IPS-18c (cell line): ENCODE results near the gene MILR1.
"Not testable (repeated sequence)": the region's sequence is repeated elsewhere in the genome, so short reads cannot be mapped to it uniquely, and the experiment has no call there.

Experiments used
- H3K4me3 ChIP-seq: 2 replicates; pipeline ENCODE4 v1.7.0; 2013; ENCODE audit warnings: low read depth, mild to moderate bottlenecking, low read length, moderate library complexity; ENCODE audit not compliant: insufficient read depth
- H3K9me3 ChIP-seq: one replicate; pipeline ENCODE4 v1.6.1; 2013; ENCODE audit warnings: mild to moderate bottlenecking, low read length, moderate library complexity; ENCODE audit not compliant: control insufficient read depth, insufficient read depth

MILR1 gene

DNA sequence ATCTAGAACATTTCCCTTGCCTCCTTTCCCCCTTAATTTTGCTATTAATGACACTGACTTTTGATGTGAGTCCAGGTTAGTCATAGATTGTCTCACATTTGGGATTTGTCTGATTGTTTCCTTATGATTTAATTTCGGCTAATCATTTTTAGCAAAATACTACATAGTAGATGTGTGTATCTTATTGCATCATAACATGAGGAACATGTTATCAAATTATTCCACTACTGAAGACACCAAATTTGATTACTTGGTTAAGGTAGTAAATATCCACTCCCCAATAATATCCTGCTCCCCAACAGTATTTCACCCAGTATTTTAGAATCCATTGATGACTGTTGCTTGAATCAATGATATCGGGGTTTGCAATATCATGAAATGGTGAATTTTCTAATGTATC is 45.2 kb downstream of the MILR1 start:
- Histone ChIP-seq H3K9me3 (no peaks in the 10 kb centered on the region), H3K4me3 (no peak overlapping the region)

DNA sequence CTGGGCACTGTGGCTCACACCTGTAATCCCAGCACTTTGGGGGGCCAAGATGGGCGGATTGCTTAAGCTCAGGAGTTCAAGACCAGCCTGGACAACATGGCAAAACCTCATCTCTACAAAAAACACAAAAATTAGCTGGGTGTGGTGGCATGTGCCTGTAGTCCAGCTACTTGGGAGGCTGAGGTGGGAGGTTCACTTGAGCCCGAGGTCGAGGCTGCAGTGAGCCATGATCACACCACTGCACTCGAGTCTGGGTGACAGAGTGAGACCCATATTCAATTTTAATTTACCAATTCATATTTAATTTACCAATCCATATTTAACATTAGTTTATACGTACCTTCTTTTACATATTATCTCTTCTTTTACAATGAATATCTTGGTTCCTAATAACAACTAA is 46.4 kb downstream of the MILR1 start:
- peak overlapping the region; percentile 74; the same call in 1 of the 2 replicates for H3K4me3 ChIP-seq
- H3K9me3 ChIP-seq: not testable (repeated sequence)

DNA sequence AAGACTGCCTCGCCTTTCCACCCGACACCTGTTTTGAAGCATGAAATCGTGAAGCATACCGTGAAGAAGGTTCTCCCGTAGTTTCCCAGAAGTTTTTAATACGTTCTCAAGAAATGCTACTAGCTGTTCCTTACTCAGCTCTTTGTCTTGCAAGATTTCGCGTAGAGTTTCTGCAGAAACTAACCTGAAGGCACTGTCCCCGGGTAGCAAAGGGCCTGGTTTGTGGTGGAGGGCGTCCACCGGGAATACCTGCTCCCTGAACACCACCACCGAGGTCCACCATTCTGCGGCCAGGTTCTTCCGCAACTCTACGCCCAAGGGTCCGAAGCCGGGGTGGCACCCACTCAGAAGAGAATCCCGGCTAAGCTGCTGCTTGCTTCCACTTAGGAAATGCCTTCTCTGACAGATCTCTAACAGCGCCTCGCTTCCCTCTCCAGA is 47.5 kb downstream of the MILR1 start:
- peak overlapping the region; percentile 74 for H3K4me3 ChIP-seq
- no peaks in the 10 kb centered on the region for H3K9me3 ChIP-seq

DNA sequence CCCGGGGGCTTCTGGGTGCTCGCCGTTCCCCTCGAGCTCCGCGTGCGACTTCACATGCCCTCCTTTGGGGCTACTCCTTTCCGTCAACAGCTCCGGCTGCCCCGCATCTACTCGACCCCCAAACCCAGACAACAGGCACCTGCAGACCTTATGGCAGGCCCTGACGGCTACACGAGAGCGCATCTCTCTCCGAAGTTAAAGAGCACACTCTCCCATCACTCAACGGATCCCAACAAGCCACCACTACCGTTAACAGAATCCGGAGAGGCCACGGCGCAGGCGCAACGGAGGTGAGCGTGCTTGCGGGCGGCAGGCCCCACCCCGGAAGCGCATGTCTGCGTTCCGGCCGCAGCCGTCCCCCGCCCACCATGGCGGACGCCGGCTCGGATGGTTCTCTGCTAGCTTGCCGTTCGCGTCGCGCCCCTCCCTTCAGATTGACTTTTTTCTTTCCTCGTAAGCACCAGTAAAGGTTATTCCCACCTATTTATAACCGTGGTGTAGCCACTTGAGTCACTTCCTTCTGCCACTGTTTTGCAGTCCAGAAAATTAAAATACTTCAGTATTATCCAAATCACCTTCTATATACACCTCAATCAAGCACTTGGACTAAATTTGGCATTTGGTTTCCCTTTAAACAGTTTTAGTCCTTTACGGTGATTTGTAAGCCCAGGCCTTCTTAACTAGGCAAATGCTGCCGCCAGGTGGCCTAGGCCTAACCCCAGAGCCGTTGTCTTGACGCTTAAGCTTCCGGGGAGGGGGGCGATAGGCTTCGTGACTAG is 48.1 kb downstream of the MILR1 start, which contains the start of gene POLG2:
TSS of gene POLG2 (minus strand) at position 269 of the 779 bp plus-strand sequence. CDS start at position 183, 86 bp downstream.
- Histone ChIP-seq H3K4me3 (peak within 1 kb of the TSS; percentile 74), H3K9me3 (no peaks in the 10 kb centered on the region)

DNA sequence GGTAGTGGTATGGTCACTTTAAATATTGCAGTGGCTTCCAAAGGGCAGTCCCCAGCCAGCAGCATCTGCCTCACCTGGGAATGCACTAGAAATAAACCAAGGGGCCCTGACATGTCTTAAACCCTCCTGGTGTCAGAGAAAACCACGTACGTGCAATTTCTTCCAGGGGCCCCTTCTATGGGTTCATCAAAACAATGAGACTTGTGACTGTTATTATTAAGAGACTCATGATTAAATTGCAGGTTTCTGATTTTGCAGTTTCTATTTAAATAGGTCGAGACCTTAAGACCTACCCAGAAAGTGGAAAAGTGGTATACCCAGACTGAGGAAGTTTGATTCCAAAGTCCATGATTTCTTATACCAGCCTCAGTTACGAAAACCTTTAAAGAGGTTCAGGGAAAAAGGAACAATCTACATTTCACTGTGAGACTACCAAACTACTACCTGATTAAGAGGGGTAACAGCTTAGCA is 48.7 kb downstream of the MILR1 start:
- peak overlapping the region; percentile 74; the same call in 1 of the 2 replicates for H3K4me3 ChIP-seq

DNA sequence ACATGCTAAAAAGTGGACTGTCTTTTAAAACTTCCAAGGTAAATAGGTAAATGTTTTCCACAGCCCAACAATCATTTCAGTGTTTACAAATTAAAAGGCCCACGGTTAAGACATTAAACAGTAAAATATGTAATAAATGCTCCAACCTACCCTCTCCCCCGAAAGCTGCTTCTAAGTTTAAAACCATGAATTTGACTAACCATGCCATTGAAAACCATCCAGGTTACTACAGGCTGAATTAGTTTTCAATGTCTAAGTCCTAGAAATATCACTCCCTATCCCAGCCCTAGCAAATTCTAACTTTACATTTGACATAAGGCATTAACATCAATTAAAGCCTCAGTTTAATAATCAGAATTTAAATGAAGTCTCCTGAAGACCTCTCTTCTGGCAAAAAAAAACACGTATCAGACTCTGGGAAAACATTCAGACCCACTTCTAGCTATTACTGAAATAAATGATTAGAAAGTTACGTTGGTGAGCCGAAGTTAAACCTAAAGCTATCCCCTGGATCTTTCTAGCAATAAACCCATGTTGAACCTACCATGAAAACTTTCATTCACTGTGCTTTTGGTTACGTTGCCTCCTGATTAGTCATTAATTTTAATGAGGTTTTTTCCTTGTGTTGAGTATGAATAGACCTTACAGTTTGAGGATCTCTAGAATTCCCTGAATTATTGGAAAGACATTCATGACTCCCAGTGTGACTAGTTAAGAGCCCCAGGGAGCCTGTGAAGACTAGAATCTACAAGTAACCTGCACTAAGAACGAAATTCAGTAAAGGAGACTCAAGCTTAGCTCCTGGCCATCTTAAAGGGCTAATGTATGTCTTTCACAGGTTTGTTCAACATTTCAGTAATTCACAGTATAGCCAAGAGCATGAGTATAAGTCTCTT is 49.6 kb downstream of the MILR1 start:
- Histone ChIP-seq H3K9me3 (no peaks in the 10 kb centered on the region), H3K4me3 (no peak overlapping the region)

More for the DNA sequence above, 48.7 kb downstream of the MILR1 start:
- no peaks in the 10 kb centered on the region for H3K9me3 ChIP-seq

DNA sequence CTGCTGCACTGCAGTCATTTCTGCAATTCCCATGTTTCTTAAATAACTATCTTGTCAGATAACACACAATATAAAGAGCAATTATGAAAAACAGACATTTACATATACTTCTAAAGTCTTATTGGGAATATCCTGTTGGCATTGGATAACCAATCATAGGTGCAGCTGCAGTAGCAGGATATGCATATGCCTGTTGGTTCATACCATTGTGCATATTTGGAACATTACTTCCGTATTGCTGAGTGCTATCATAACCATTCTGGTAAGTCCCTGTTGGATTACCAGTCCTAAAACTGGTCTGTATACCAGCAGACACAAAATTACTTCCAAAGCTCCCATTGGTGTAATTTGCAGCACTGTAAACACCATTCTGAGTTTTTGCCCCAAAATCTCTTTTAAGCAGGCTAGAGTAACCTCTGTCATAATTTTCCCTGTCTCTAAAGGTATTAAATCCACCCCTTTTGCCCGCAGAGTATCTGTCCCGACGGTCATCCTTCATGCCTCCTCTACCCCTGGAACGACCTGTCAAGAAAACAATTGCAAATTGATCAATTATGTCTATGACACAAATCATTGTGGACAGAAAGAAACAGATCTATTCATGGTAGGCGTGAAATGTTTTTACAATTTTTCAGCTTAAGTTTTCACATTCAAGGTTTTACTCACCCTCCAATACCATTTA is 51.0 kb downstream of the MILR1 start:
- no peak overlapping the region for H3K4me3 ChIP-seq
- H3K9me3 ChIP-seq: no peaks in the 10 kb centered on the region

DNA sequence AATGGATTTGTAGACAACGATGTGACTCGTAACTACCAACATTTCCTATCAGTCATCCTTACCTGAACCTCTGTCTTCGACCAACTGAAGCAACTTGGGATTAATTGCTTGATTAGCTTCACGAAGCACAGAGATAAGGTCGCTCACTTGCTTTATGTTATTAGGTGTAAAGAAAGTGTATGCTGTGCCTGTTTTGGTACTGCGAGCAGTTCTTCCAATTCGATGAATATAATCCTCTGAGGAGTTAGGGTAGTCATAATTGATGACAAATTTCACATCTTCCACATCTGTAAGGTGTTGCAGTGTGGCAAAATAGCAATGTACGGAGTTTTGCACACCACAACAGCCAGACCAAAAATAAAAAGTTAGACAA is 51.6 kb downstream of the MILR1 start:
- Histone ChIP-seq H3K9me3 (no peaks in the 10 kb centered on the region), H3K4me3 (no peak overlapping the region)

DNA sequence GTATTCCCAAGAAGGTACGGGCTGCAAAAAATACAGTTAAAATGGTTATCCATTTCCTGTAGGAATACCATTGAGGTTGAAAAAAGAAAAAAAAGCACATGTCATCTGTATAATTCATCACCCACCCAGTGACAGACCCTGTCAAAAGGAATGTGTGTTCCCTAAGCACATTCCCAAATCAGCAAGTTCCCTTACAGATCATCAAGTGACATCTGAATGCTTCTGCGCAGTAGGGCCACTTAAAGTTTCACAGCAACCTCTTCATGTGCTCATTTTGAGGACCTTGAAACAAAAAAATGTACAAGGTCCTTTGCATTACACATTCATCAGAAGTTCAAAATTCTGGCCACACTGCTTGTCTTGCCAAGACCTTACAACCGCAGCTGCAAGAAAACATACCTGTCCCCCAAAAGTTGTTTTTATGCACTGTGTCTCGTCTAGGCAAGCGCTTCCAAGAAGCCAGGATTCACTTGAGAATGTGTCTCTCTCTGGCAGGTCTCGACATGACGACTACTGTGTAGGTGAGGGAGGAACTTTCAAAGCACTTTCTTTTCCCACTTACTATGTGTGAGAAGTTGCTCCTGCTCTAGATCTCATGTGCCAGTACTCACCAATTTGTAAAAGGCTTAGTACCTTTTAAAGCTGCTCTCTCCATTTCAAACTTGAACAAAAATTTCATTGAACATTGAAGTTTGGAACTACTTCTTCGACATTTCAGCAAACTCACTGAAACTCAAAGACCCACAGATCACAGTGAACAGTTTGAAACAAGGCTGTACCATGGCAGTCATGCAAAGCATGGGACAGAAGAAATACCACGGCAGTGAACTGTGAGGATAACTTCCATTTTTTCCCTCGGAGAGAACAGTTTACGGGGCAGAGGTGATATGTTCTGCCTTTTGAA is 52.2 kb downstream of the MILR1 start:
- Histone ChIP-seq H3K4me3 (no peak overlapping the region), H3K9me3 (no peaks in the 10 kb centered on the region)

DNA sequence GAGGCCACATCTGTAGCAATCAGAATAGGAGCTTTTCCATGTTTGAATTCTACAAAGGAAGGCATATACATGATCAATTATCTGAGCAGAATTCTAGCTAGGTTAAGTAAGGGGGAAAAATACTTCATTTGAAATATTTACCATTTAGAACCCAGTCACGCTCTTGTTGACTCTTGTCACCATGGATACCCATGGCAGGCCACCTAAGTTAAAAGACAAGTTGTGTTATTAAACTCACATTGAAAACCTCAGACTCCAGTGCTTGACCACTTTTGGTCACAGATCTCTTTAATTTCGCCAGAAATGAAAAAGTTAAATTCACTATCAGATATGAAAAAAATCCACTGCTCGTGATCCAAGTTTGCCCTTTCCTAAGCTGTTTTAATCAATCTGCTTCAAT is 53.1 kb downstream of the MILR1 start:
- no peak overlapping the region for H3K4me3 ChIP-seq
- H3K9me3 ChIP-seq: no peaks in the 10 kb centered on the region

DNA sequence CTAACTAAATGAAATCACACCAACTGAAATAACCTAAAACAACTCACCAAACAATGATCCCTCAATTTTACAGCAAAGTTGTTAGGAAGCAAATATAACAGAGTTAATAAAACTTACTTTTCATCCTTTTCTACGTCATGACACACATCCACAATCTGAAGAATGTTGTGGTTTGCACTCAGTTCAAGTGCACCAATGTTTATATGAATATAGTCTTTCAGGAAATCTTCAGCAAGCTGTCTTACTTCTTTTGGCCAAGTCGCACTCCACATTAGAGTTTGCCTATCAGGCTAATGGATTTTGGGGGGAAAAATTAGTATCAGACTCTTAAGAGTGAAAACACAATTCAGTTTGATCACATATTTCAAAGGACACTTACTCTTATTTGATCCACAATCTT is 53.9 kb downstream of the MILR1 start:
- H3K4me3 ChIP-seq: no peak overlapping the region
- H3K9me3 ChIP-seq: no peaks in the 10 kb centered on the region

DNA sequence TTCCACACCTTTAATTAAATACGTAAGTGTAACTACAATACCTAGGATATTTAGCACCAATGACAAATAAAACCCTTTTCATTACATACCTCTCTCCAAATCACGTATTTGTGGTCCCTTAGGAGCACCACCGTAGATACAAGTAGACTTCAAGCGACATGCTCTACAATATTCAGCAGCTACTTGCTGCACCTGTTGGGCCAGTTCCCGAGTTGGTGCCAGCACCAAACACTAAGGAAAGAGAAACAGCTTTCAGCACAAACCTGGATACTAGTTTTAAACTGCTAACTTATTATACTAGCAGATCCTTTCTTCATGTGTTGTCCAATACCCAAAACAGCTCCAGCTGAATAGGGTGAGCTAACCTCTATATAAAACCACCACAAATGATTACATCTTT is 54.4 kb downstream of the MILR1 start:
- no peaks in the 10 kb centered on the region for H3K9me3 ChIP-seq
- H3K4me3 ChIP-seq: no peak overlapping the region

DNA sequence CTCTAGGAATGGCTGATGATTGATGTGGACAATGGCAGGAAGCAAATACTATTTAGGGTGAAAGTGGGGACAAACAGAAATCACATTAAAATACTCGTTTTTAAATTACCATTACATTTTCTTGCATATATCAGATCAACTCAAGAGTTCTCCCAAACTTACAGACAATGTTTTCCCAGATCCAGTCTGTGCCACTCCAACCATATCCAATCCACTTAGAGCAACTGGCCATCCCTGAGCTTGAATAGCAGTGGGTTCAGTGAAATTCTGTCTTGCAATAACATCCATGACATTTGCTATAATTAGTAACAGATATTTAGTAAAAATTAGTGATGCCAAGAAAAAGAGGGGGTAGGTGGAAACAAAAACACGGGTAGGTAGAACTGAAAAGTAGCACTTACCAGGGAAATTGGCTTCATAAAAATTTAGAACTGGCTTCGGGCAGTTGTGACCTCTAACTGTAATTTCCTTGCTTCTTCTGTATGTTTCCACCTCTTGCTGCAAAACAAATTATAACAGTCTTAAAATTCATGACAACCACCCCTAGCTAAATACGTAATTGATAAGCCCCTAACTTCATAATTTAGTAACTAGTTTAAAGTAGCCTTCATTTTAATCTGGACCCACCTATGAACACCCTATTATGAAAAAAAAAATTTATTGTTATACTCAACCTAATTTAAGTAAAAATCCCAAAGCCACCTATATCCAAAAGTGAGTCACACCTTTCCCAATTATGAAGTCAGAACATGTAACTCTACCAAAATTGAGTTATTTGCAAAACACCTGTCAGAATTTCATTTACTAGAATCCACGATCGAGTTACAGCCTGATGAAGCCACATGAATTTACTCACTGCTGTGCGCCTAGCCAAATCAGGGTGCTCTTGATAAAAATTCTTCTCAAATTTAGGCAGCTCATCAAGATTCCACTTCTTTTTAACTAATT is 55.2 kb downstream of the MILR1 start:
- Histone ChIP-seq H3K9me3 (no peaks in the 10 kb centered on the region), H3K4me3 (peak overlapping the region; percentile 96)

DNA sequence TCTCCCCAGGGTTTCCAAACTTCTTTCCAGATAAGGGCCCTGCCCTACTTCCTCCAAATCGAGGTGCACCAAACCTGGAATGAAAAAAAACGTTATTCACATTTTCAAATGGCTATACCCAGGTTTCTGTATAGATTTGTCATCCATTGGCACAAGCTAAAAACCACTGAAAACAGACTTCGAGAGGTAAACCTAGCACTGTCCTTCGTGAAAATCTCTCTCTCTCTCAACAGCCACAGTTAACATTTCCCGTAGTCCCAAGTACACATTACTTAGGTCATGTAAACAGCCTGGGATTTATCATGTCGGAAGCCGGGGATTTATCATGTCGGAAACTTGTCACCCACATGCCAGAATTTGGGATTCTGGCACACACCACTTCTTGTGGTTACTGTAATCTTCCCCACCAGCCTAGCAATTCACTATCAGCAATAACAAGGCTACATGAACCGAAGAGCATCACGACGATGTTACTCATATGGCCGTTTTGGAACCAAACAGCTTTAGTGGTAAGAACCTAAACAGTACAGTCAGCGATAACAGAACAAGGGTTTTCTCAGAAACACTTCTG is 55.9 kb downstream of the MILR1 start:
- Histone ChIP-seq H3K4me3 (peak overlapping the region; percentile 96), H3K9me3 (no peaks in the 10 kb centered on the region)
